IMR-90 (cell line): Measurements from ENCODE around the gene OSBPL2. TPM values are rescaled to one million over a fixed set of nuclear protein-coding genes. Genes with fewer than 3 reads are reported as not detected.

Experiments
- ATAC-seq: fragments of 200-7000 bp; cut with Tn5 transposase; 2 replicates; pipeline ENCODE4 v1.9.1; 2020; ENCODE audit warnings: low read depth, mild to moderate bottlenecking, moderate library complexity
- BruUV-seq: library from RNA; stranded (reverse); fragments of 400-500 nt; replicated peaks from 2 replicates; lab custom pipeline; 2021; lab: Mats Ljungman, UMichigan
- CTCF ChIA-PET: fragments of 300-600 bp; formaldehyde crosslinking; extraction: SDS; loops from one replicate; lab custom pipeline; 2021; ENCODE audit warnings: antibody characterized with exemption; lab: Yijun Ruan, JAX
- POLR2A ChIA-PET: fragments of 300-600 bp; sonication (Branson Sonifier 250); formaldehyde crosslinking; loops from one replicate; lab custom pipeline; 2022; ENCODE audit warnings: antibody characterized with exemption; ENCODE audit not compliant: unreplicated experiment; lab: Charles Lee
- DNase-seq: peaks from one replicate; pipeline ENCODE4 v3.0.0; 2013
- H2AFZ ChIP-seq: replicated peaks from 2 replicates; pipeline ENCODE3; 2013; ENCODE audit warnings: low read length, mild to moderate bottlenecking; ENCODE audit not compliant: poor library complexity
- H2AK5ac ChIP-seq: 2 replicates; pipeline ENCODE4 v1.6.1; 2013; ENCODE audit warnings: low read depth, low read length, inconsistent platforms
- H2AK9ac ChIP-seq: replicated peaks from 2 replicates; pipeline ENCODE3; 2013; ENCODE audit warnings: mild to moderate bottlenecking, low read depth, low read length, moderate library complexity; ENCODE audit not compliant: poor library complexity
- H2BK120ac ChIP-seq: 2 replicates; pipeline ENCODE4 v1.6.1; 2013; ENCODE audit warnings: low read depth, low read length, inconsistent platforms
- H2BK15ac ChIP-seq: 3 replicates; pipeline ENCODE4 v1.6.1; 2013; ENCODE audit warnings: low read depth, low read length, inconsistent platforms
- H2BK20ac ChIP-seq: 2 replicates; pipeline ENCODE4 v1.6.1; 2013; ENCODE audit warnings: low read depth, mild to moderate bottlenecking, inconsistent platforms, low read length, moderate library complexity
- H2BK5ac ChIP-seq: 2 replicates; pipeline ENCODE4 v1.6.1; 2013; ENCODE audit warnings: mild to moderate bottlenecking, low read depth, low read length, inconsistent platforms; ENCODE audit not compliant: poor library complexity, severe bottlenecking
- H3K14ac ChIP-seq: replicated peaks from 2 replicates; pipeline ENCODE4 v1.6.1; 2013; ENCODE audit warnings: low read depth, low read length, inconsistent platforms
- H3K18ac ChIP-seq: 2 replicates; pipeline ENCODE4 v1.6.1; 2013; ENCODE audit warnings: low read depth, low read length, control low read depth
- H3K23ac ChIP-seq: 2 replicates; pipeline ENCODE4 v1.6.1; 2013; ENCODE audit warnings: low read depth, low read length, inconsistent platforms
- H3K27ac ChIP-seq: 2 replicates; pipeline ENCODE4 v1.5.1; 2013; ENCODE audit warnings: mild to moderate bottlenecking, control low read depth, low read length; ENCODE audit not compliant: insufficient read depth
- H3K27me3 ChIP-seq: 2 replicates; pipeline ENCODE4 v1.6.1; 2013; ENCODE audit warnings: low read length; ENCODE audit not compliant: control insufficient read depth, insufficient read depth
- H3K36me3 ChIP-seq: 2 replicates; pipeline ENCODE4 v1.6.1; 2013; ENCODE audit warnings: low read length, mixed read lengths; ENCODE audit not compliant: control insufficient read depth, insufficient read depth
- H3K4ac ChIP-seq: 2 replicates; pipeline ENCODE4 v1.6.1; 2013; ENCODE audit warnings: low read depth, low read length, inconsistent platforms
- H3K4me1 ChIP-seq: 2 replicates; pipeline ENCODE4 v1.6.1; 2013; ENCODE audit warnings: low read length, mixed read lengths; ENCODE audit not compliant: control insufficient read depth, insufficient read depth
- H3K4me2 ChIP-seq: 2 replicates; pipeline ENCODE4 v1.6.1; 2013; ENCODE audit warnings: low read depth, mild to moderate bottlenecking, control low read depth, low read length, moderate library complexity
- H3K4me3 ChIP-seq: 2 replicates; pipeline ENCODE4 v1.5.1; 2013; ENCODE audit warnings: low read depth, mild to moderate bottlenecking, control low read depth, low read length, moderate library complexity; ENCODE audit not compliant: insufficient read depth
- H3K56ac ChIP-seq: 2 replicates; pipeline ENCODE4 v1.6.1; 2013; ENCODE audit warnings: low read length, inconsistent platforms; ENCODE audit not compliant: insufficient read depth; ENCODE audit errors: extremely low read depth
- H3K79me1 ChIP-seq, 2 experiments: 2 replicates each; pipeline ENCODE4 v1.6.1; 2013; ENCODE audit warnings: low read length in 2 of 2, inconsistent platforms in 1 of 2, low read depth in 1 of 2
- H3K9ac ChIP-seq: 2 replicates; pipeline ENCODE4 v1.6.1; 2013; ENCODE audit warnings: low read depth, low read length, control low read depth
- H3K9me1 ChIP-seq: 2 replicates; pipeline ENCODE4 v1.6.1; 2013; ENCODE audit warnings: low read length, inconsistent platforms; ENCODE audit not compliant: insufficient read depth
- H3K9me3 ChIP-seq: 2 replicates; pipeline ENCODE4 v1.6.1; 2013; ENCODE audit warnings: low read length; ENCODE audit not compliant: control insufficient read depth, insufficient read depth
- H4K20me1 ChIP-seq: 2 replicates; pipeline ENCODE4 v1.6.1; 2013; ENCODE audit warnings: low read length, inconsistent platforms; ENCODE audit not compliant: insufficient read depth
- H4K5ac ChIP-seq: 2 replicates; pipeline ENCODE4 v1.6.1; 2013; ENCODE audit warnings: mild to moderate bottlenecking, low read depth, low read length, control low read depth
- H4K8ac ChIP-seq, 2 experiments: 2 replicates each; pipeline ENCODE4 v1.6.1; 2013; ENCODE audit warnings: low read depth in 2 of 2, low read length in 2 of 2, control low read depth in 1 of 2, inconsistent platforms in 1 of 2
- H4K91ac ChIP-seq: 2 replicates; pipeline ENCODE4 v1.6.1; 2013; ENCODE audit warnings: low read depth, low read length, inconsistent platforms; ENCODE audit not compliant: insufficient read depth
- CHD1 ChIP-seq: IDR thresholded peaks from 2 replicates; pipeline ENCODE4 v1.6.1; 2012; ENCODE audit warnings: low read depth, low read length, improper control_type of control experiment
- MAZ ChIP-seq: IDR thresholded peaks from 2 replicates; pipeline ENCODE4 v1.6.1; 2012; ENCODE audit warnings: low read depth, mild to moderate bottlenecking, low read length, improper control_type of control experiment, moderate library complexity, borderline replicate concordance
- SMC3 ChIP-seq: fragments of 150-350 bp; IDR thresholded peaks from 2 replicates; pipeline ENCODE4 v1.6.1; 2016; ENCODE audit warnings: low read depth, mild to moderate bottlenecking, antibody characterized with exemption, low read length, moderate library complexity
- USF2 ChIP-seq: fragments of 150-350 bp; IDR thresholded peaks from 2 replicates; pipeline ENCODE4 v1.6.1; 2017; ENCODE audit warnings: mild to moderate bottlenecking, antibody characterized with exemption, low read length, low read depth
- WGBS, 2 experiments: methylation state at CpG; one replicate each; pipeline versions ENCODE4 v1.1.5 to v1.1.7; 2013; ENCODE audit warnings: missing lambda C conversion rate in 2 of 2; ENCODE audit not compliant: insufficient read length in 1 of 2; ENCODE audit errors: extremely low coverage in 2 of 2; 5-methylcytosine and 5-hydroxymethylcytosine counted together
- dilution Hi-C: fragments of 300-500 bp; cut with HindIII; formaldehyde crosslinking; loops from one replicate; pipeline ENCODE4 v1.14.3; 2018; ENCODE audit warnings: low sequenced_read_pairs; ENCODE audit not compliant: unreplicated experiment
- in situ Hi-C: fragments of 300-500 bp; cut with MboI; formaldehyde crosslinking; loops from 3 replicates; pipeline ENCODE4 v1.14.3; 2019; ENCODE audit warnings: low sequenced_read_pairs, inconsistent platforms, mixed read lengths
- intact Hi-C: fragments of 100-400 bp; cut with micrococcal nuclease; formaldehyde crosslinking; loops from 2 replicates; pipeline ENCODE4 v1.10.0; 2022
- polyA plus RNA-seq, 3 experiments: library from polyadenylated mRNA; depleted of rRNA; stranded (reverse); fragments of >200 nt; gene quantifications; 2 replicates each; pipeline ENCODE4 v1.2.3, GENCODE V29; 2012; ENCODE audit warnings: low replicate concordance in 1 of 3
- total RNA-seq: library from RNA; depleted of rRNA; stranded (reverse); fragments of >200 nt; gene quantifications from 2 replicates; pipeline ENCODE4 v1.2.3, GENCODE V29; 2012

Gene OSBPL2
- total and polyA plus RNA-seq, 2 of the 4 experiments (the other 2 are of a cell fraction): 19.3 to 27.6 TPM

GRCh38 chr20:62222972-62223371, 15.3 kb upstream of the OSBPL2 start:
- WGBS, 2 experiments: 60% methylated on average over 2 of the region's 13 CpGs; no CpG with 5 or more reads in 1 of the 2 experiments
- in situ Hi-C loops: no loop called here

More at GRCh38 chr20:62222972-62223371, 15.3 kb upstream of the OSBPL2 start:
- Histone ChIP-seq H2BK5ac (no peak overlapping the region), H2AK9ac (no peak overlapping the region), H2BK20ac (no peak overlapping the region), H3K9ac (no peak overlapping the region), H2AFZ (no peak overlapping the region), H2BK120ac (no peak overlapping the region), H3K9me1 (no peaks in the 10 kb centered on the region), H3K36me3 (no peaks in the 10 kb centered on the region), H4K91ac (no peak overlapping the region), H3K27ac (no peak overlapping the region), H3K27me3 (peaks cover 90% of the 10 kb centered on the region), H3K4me1 (no peaks in the 10 kb centered on the region), H3K56ac (no peak overlapping the region), H3K23ac (no peak overlapping the region), H3K18ac (no peak overlapping the region), H2AK5ac (no peak overlapping the region), H4K5ac (no peak overlapping the region), H4K20me1 (peaks cover 12% of the 10 kb centered on the region), H3K4me3 (no peak overlapping the region), H3K4ac (no peak overlapping the region), H3K4me2 (no peak overlapping the region), H2BK15ac (no peak overlapping the region), H3K14ac (no peak overlapping the region), H3K9me3 (no peaks in the 10 kb centered on the region), H4K8ac (no peak overlapping the region), H3K79me1 (no peaks in the 10 kb centered on the region)
- no peak for TF ChIP-seq MAZ
- TF ChIP-seq SMC3: no peak
- TF ChIP-seq USF2: no peak
- no peak for TF ChIP-seq CHD1
- CTCF ChIA-PET: no interaction called here
- dilution Hi-C loops (no loop called here), intact Hi-C loops (no loop called here)
- POLR2A ChIA-PET: no interaction called here
- no peak for DNase-seq
- ATAC-seq: no peak
- BruUV-seq: no TSS peak
